Thyroid gland (tissue), 4 donors: ENCODE data around the gene CDC42SE1. TPM values are rescaled to one million over a fixed set of nuclear protein-coding genes. Genes with fewer than 3 reads are reported as not detected.

Source experiments
- DNase-seq, 2 donors: peaks; one replicate each; pipeline ENCODE4 v3.0.0-alpha.2; 2019
- H3K27ac ChIP-seq, 3 donors: fragments of 200-600 bp; sonication (generic); 1 replicate in 2 of 3; 2 replicates in 1 of 3; pipeline ENCODE4 v1.5.1; 2016 to 2019; ENCODE audit warnings: mild to moderate bottlenecking in 1 of 3, moderate library complexity in 1 of 3
- H3K27me3 ChIP-seq: fragments of 200-600 bp; sonication (generic); one replicate; pipeline ENCODE4 v1.5.1; 2019
- H3K36me3 ChIP-seq, 2 donors: fragments of 200-600 bp; sonication (generic); one replicate each; pipeline ENCODE4 v1.5.1; 2016 to 2019
- H3K4me1 ChIP-seq, 2 donors: fragments of 200-600 bp; sonication (generic); one replicate each; pipeline ENCODE4 v1.5.1; 2017 to 2019
- H3K4me3 ChIP-seq, 3 donors: fragments of 200-600 bp; sonication (generic); replicated peaks in 1 of 3; 1 replicate in 2 of 3; 2 replicates in 1 of 3; pipeline ENCODE4 v1.5.1; 2016; ENCODE audit warnings: mild to moderate bottlenecking in 1 of 3
- H3K9me3 ChIP-seq: fragments of 200-600 bp; sonication (generic); one replicate; pipeline ENCODE4 v1.5.1; 2017
- CTCF ChIP-seq, 6 experiments: fragments of 200-600 bp in 3 of 6; fragments of 450-650 bp in 3 of 6; sonication (generic) in 3 of 6; IDR thresholded peaks; one replicate each; pipeline ENCODE4 v1.5.1; 2016 to 2019; ENCODE audit warnings: antibody characterized with exemption in 6 of 6, mild to moderate bottlenecking in 2 of 6, inconsistent platforms in 1 of 6, moderate library complexity in 1 of 6
- POLR2A ChIP-seq, 2 donors: fragments of 450-650 bp; IDR thresholded peaks; one replicate each; pipeline ENCODE4 v1.6.1; 2017; ENCODE audit warnings: antibody characterized with exemption in 2 of 2, mild to moderate bottlenecking in 2 of 2, moderate library complexity in 1 of 2
- WGBS, 2 donors: methylation state at CpG; one replicate each; pipeline ENCODE4 v1.1.5; 2017; 5-methylcytosine and 5-hydroxymethylcytosine counted together
- intact Hi-C: fragments of 100-400 bp; cut with DNase I; formaldehyde crosslinking; loops from one replicate; pipeline ENCODE4 v1.15.1; 2023
- total RNA-seq, 4 donors: library from RNA; depleted of rRNA; stranded (reverse); fragments of >200 nt; gene quantifications; one replicate each; pipeline ENCODE4 v1.2.3, GENCODE V29; 2016

The CDC42SE1 gene
- total RNA-seq, 4 donors from 2014 or later: 64.9 to 95.3 (median 82.2) TPM

- H3K36me3 ChIP-seq: no peaks in the 10 kb centered on the region
- 0 to 2% methylated on average over 18 of the region's 18 CpGs for WGBS, 2 donors
- H3K9me3 ChIP-seq: no peaks in the 10 kb centered on the region
- peak within 1 kb of the TSS; percentile 71 to 98 (median 96) for H3K27ac ChIP-seq
- TF ChIP-seq POLR2A (IDR thresholded peaks at IDR 0.05) (peak; percentile 29 to 88), CTCF (IDR thresholded peaks at IDR 0.05) (peak; percentile 26 to 61 (median 40))
- peaks cover 61 to 67% of the 10 kb centered on the region in 2 donors for H3K4me1 ChIP-seq
- intact Hi-C loops: loop anchor here (5.0 kb wide), 1 partner anchor 51 kb away; the partner anchor contains the start of gene CDC42SE1
- H3K4me3 ChIP-seq: peak within 1 kb of the TSS; percentile 23 to 73 (median 54)
- H3K27me3 ChIP-seq: no peaks in the 10 kb centered on the region
- DNase-seq: peak; percentile 83 to 84
Observed at GRCh38 chr1:151006327-151007052, 52.9 kb downstream of the CDC42SE1 start, which contains the start of gene MINDY1. TSS of gene MINDY1 (minus strand) at chr1:151006902. CDS start at chr1:151002617, 4,285 bp downstream.

- TF ChIP-seq CTCF (IDR thresholded peaks at IDR 0.05) (no peak), POLR2A (IDR thresholded peaks at IDR 0.05) (no peak)
- Histone ChIP-seq H3K36me3 (no peaks in the 10 kb centered on the region), H3K9me3 (no peaks in the 10 kb centered on the region), H3K4me3 (peak overlapping the region; percentile 23 to 62 (median 54)), H3K27ac (peak overlapping the region; percentile 71 to 98 (median 96)), H3K27me3 (no peaks in the 10 kb centered on the region), H3K4me1 (peaks cover 56 to 67% of the 10 kb centered on the region in 2 donors)
- no peak for DNase-seq
- 4 to 6% methylated on average over 4 of the region's 4 CpGs for WGBS, 2 donors
- intact Hi-C loops: loop anchor here (5.0 kb wide), 1 partner anchor 51 kb away; the partner anchor contains the start of gene CDC42SE1
Observed at GRCh38 chr1:151005729-151006319, 53.6 kb downstream of the CDC42SE1 start.

- intact Hi-C loops: no loop called here
Observed at GRCh38 chr1:151003180-151003579, 56.2 kb downstream of the CDC42SE1 start.

GRCh38 chr1:151002611-151003010, 56.8 kb downstream of the CDC42SE1 start:
- peak; percentile 69 to 74 for DNase-seq
- H3K4me1 ChIP-seq: peaks cover 40 to 49% of the 10 kb centered on the region in 2 donors
- no peaks in the 10 kb centered on the region for H3K27me3 ChIP-seq
- H3K9me3 ChIP-seq: no peaks in the 10 kb centered on the region
- peak overlapping the region; percentile 71 to 98 (median 96) for H3K27ac ChIP-seq
- 18 to 31% methylated on average over 2 of the region's 2 CpGs for WGBS, 2 donors
- TF ChIP-seq POLR2A (IDR thresholded peaks at IDR 0.05): peak in 1 of 2 donors; percentile 79
- TF ChIP-seq CTCF (IDR thresholded peaks at IDR 0.05): no peak
- peaks cover 20 to 29% of the 10 kb centered on the region in 2 donors for H3K36me3 ChIP-seq
- no peak overlapping the region for H3K4me3 ChIP-seq
- intact Hi-C loops: no loop called here

More at GRCh38 chr1:151003180-151003579, 56.2 kb downstream of the CDC42SE1 start:
- no peaks in the 10 kb centered on the region for H3K9me3 ChIP-seq
- H3K27ac ChIP-seq: peak overlapping the region; percentile 71 to 98 (median 96)
- TF ChIP-seq POLR2A (IDR thresholded peaks at IDR 0.05): no peak
- no peak for TF ChIP-seq CTCF (IDR thresholded peaks at IDR 0.05)
- no peak for DNase-seq
- no peaks in the 10 kb centered on the region for H3K27me3 ChIP-seq
- peaks cover 40 to 54% of the 10 kb centered on the region in 2 donors for H3K4me1 ChIP-seq
- H3K36me3 ChIP-seq: peaks cover 14 to 24% of the 10 kb centered on the region in 2 donors
- peak overlapping the region in 2 of 3 donors; percentile 9 to 62 for H3K4me3 ChIP-seq
